Glomerular visceral epithelial cell (primary cell): ENCODE measurements around the gene RAB11A.

ENCODE experiments used
- DNase-seq: peaks from one replicate; pipeline ENCODE4 v3.0.0-alpha.2; 2016; ENCODE audit errors: extremely low spot score

The RAB11A gene

DNA sequence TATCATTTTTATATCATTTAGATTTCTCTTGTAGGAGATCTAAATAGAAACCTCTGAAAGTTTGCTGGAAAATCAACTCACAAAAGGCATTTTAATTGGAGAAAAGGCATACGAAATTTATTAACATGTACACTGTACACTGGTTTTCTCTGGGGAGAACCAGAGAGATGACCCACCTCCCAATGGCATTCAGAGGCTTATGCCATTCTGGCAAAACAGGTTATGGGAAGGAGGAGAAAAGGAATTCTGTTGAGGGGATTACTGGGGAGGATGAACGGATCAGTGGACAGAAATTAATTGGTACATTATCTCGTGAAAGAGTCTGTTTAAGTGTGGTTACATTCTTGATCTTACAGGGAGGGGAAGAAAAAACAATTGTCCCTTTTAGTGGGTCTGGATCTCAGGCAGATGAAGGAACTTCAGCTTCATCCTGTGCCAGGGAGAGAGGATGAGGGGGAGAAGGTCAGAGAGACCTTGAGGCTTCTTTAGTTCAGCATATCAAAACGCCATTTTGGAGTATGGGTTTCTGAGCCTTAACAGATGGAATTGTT, 16.5 kb downstream of the RAB11A start:
- no peak for DNase-seq

DNA sequence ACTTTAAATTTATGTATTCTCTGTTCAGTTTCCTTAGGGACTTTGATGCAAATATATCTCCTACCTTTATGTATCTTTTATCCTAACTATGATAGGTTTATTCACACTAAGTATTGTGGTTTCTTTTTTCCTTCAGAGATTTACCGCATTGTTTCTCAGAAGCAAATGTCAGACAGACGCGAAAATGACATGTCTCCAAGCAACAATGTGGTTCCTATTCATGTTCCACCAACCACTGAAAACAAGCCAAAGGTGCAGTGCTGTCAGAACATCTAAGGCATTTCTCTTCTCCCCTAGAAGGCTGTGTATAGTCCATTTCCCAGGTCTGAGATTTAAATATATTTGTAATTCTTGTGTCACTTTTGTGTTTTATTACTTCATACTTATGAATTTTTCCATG, 18.3 kb downstream of the RAB11A start:
- no peak for DNase-seq

- DNase-seq = no peak
Measured at GRCh38 chr15:65888981-65889380, 19.7 kb downstream of the RAB11A start.

GRCh38 chr15:65893060-65893459, 23.8 kb downstream of the RAB11A start:
- no peak for DNase-seq

DNA sequence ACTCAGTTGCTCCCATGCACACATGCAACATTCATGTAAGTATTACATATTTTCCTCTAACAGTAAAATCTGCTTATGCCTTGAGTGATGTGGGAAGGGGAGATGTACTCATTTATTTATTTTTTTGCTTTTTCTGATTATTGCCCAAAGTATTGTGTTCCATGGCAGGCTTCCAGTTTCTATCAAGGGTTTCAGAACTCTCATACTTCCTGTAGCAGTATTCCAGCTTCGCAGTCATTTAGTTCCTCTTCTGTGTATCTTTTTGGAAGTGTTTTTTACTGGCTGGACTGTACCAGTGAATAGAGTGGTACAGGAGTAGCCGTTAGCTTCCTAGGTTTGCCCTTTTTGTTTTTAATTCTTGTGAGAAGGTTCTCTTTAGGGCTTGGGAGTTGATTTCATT, 26.9 kb downstream of the RAB11A start:
- no peak for DNase-seq

DNA sequence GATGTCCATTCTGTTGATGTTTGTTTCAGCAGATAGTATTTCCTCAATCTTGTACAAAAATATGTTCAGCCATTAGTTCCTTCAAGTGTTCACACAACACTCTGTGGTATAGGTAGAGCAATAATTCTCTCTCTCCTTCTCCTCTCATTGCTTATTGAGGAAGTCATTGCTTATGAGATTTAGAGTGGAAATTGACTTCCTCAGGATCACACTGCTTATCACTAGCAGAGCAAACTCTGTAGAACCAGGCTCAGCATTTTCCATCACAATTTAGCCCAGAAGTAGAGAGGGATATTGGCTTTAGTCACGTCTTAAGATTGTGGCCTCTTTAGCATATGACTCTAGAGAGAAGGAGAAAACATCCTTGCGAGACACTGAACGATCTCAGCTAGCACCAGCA, 31.2 kb downstream of the RAB11A start:
- no peak for DNase-seq

DNA sequence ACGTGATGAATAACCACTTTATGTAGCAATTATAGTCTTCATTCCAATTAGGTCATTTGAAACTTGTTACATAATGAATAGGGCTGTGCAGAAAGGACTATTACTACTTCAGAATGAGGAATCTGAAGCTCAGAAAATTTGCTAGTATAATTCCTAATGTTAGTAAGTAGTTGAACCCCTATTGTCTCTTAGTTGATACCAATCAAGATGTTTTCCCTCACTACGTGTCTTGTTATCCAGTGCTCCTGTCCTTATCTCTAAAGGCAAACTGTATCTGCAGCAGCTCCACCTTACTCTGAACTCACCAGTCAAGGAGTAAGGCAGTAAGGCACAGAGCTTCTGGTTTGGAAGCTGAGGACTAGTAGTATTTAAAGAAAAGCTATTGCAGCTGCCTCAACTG, 32.0 kb downstream of the RAB11A start:
- no peak for DNase-seq

- DNase-seq = no peak
Measured at GRCh38 chr15:65901836-65902235, 32.5 kb downstream of the RAB11A start.

DNA sequence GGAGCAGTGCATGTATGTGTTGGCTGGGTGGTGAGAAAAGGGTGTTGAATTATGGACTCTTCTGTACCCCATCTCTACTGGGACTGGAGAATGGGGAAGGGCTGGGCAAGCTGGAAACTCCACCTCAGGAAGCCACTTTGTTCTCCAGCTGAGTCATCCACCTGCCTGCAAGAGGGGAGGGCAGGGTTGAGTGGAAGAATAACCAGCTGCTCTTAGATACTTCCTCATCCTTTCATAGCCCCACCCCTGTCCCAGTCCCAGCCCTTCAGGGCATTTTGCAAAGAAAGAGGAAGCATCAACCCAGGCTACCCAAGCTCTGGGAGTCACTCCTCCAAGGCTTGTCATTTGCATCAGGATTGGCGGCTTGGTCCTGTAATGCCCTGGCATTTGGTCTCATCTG, 33.1 kb downstream of the RAB11A start:
- peak; percentile 53 for DNase-seq

GRCh38 chr15:65903296-65904073, 34.2 kb downstream of the RAB11A start:
- DNase-seq = peak; percentile 25

GRCh38 chr15:65904301-65904700, 35.0 kb downstream of the RAB11A start:
- no peak for DNase-seq

GRCh38 chr15:65906396-65906795, 37.1 kb downstream of the RAB11A start:
- DNase-seq = no peak

GRCh38 chr15:65907661-65908060, 38.4 kb downstream of the RAB11A start:
- DNase-seq = no peak

- DNase-seq = no peak
Measured at GRCh38 chr15:65908876-65909275, 39.6 kb downstream of the RAB11A start.

GRCh38 chr15:65909831-65910230, 40.5 kb downstream of the RAB11A start:
- DNase-seq = no peak

DNA sequence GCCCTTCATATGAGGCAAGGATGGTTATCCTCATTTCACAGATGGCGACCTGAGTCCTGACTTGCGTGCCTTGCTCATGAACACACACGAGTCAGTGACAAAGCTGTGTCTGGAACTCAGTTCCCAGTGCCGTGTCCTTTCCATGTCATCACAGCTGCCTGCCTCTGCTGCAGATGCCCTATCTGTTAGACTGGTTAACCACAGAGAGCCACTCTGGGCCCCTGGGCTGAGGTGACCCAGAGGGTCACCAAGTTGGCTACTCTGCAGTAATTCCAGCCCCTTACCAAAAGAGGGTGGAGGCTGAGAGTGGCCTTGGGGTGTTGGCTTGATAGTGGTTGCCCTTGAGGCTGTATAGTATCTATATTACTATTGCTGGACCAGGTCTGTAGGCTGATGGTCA, 41.0 kb downstream of the RAB11A start:
- no peak for DNase-seq

DNA sequence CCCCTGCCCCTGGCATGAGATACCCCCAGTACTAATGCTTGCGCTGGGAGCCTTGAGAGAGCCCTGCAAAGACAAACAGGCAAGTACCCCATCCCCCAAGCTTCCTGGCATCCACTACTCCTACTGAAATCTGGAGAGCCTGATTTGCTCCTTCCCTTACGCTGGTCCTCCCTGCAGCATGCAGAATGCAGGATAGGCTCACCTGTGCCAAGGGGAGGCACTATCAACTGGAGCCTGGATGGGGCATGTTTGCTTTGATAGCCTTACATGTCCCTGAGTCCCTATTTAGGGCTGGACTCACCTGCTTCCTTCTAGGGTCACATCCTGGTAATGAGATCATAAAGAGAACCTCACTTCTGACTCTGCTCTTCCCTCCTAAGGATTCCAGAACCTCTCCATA, 42.9 kb downstream of the RAB11A start:
- DNase-seq = no peak

GRCh38 chr15:65913631-65914199, 44.4 kb downstream of the RAB11A start:
- no peak for DNase-seq

- DNase-seq = no peak
Measured at GRCh38 chr15:65914386-65914785, 45.1 kb downstream of the RAB11A start.

- no peak for DNase-seq
Measured at GRCh38 chr15:65914981-65915925, 46.0 kb downstream of the RAB11A start.

- no peak for DNase-seq
Measured at GRCh38 chr15:65916041-65916663, 46.9 kb downstream of the RAB11A start.
